Tracheal epithelial cell (primary cell): ENCODE measurements around the gene PHRF1. TPM values are rescaled to one million over a fixed set of nuclear protein-coding genes. Genes with fewer than 3 reads are reported as not detected.

Experiments used
- total RNA-seq: library from RNA; depleted of rRNA; stranded (reverse); fragments of >200 nt; gene quantifications from 2 replicates; pipeline ENCODE4 v1.2.1, GENCODE V29; 2014

PHRF1 gene, protein sequence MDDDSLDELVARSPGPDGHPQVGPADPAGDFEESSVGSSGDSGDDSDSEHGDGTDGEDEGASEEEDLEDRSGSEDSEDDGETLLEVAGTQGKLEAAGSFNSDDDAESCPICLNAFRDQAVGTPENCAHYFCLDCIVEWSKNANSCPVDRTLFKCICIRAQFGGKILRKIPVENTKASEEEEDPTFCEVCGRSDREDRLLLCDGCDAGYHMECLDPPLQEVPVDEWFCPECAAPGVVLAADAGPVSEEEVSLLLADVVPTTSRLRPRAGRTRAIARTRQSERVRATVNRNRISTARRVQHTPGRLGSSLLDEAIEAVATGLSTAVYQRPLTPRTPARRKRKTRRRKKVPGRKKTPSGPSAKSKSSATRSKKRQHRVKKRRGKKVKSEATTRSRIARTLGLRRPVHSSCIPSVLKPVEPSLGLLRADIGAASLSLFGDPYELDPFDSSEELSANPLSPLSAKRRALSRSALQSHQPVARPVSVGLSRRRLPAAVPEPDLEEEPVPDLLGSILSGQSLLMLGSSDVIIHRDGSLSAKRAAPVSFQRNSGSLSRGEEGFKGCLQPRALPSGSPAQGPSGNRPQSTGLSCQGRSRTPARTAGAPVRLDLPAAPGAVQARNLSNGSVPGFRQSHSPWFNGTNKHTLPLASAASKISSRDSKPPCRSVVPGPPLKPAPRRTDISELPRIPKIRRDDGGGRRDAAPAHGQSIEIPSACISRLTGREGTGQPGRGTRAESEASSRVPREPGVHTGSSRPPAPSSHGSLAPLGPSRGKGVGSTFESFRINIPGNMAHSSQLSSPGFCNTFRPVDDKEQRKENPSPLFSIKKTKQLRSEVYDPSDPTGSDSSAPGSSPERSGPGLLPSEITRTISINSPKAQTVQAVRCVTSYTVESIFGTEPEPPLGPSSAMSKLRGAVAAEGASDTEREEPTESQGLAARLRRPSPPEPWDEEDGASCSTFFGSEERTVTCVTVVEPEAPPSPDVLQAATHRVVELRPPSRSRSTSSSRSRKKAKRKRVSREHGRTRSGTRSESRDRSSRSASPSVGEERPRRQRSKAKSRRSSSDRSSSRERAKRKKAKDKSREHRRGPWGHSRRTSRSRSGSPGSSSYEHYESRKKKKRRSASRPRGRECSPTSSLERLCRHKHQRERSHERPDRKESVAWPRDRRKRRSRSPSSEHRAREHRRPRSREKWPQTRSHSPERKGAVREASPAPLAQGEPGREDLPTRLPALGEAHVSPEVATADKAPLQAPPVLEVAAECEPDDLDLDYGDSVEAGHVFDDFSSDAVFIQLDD (N-terminal part only)
- total RNA-seq = 20.7 and 28.9 TPM in 2 replicates

GRCh38 chr11:575996-576768, at the start of gene PHRF1:
Gene PHRF1 (plus strand): TSS chr11:576470. CDS start chr11:581513, 5,043 bp downstream.

DNA sequence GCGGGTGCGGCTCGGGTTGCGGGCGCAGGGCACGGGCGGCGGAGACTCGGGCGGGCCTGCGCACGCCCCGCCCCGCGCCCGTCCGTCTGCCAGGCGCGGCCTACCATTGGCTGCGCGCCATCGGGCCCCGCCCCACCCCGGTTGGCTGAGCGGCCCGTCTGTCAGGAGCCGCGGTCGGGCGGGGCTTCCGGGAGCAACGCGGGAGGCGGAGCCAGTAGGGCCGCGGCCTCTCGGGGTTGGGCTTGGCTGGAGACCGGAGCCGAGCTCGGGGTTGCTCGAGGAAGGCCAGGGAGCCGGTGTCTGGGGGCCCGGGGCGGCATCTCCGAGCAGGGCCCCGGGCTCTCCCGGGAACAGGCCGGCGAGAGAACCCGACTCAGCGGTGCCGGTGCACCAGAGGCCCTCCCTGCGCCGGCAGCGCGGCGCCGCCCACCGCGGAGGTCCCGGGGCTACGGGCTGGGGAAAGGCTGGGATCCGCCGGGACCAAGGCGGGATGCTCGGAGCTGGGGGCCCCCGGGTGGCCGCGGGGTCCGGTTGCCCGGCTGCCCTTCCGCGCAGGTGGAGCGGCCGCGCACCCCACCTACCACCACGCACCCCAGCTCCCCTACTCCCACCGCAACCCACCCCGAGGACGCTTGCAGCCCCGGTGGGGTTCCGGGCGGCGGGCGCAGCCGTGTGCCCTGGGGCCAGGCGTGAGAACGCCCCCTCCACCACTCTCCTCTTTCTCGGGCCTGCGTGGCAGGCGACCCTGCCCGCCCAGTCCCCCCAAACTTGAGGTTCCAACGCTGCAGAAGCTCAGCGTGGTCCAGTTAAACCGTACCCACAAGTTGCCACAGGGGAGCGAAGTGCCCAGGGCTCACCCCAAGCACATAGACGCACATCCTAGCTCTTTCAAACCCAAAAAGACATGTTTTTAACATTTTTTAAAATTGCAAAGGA, 40.5 kb upstream of the PHRF1 start, which contains the start of gene HRAS:
Gene HRAS (minus strand): TSS at position 58 of the 936 bp plus-strand sequence.

GRCh38 chr11:536841-537621, 39.2 kb upstream of the PHRF1 start, which contains the start of gene LRRC56:
Gene LRRC56 (plus strand): TSS chr11:537527. CDS start chr11:540685, 3,158 bp downstream.

GRCh38 chr11:560305-561147, 15.7 kb upstream of the PHRF1 start, which contains the start of the genes LMNTD2 and RASSF7:
Gene LMNTD2 (minus strand): TSS chr11:560738. CDS start chr11:560716, 22 bp downstream.
Gene RASSF7 (plus strand): TSS chr11:560970. CDS start chr11:561769, 799 bp downstream.

GRCh38 chr11:615504-616319, 39.4 kb downstream of the PHRF1 start, which contains the start of gene IRF7:
Gene IRF7 (minus strand): TSS chr11:615950. CDS start chr11:615364, 586 bp downstream.

GRCh38 chr11:624705-625635, 48.7 kb downstream of the PHRF1 start, which contains the start of gene CDHR5:
Gene CDHR5 (minus strand): TSS chr11:624955. CDS start chr11:624902, 53 bp downstream.

DNA sequence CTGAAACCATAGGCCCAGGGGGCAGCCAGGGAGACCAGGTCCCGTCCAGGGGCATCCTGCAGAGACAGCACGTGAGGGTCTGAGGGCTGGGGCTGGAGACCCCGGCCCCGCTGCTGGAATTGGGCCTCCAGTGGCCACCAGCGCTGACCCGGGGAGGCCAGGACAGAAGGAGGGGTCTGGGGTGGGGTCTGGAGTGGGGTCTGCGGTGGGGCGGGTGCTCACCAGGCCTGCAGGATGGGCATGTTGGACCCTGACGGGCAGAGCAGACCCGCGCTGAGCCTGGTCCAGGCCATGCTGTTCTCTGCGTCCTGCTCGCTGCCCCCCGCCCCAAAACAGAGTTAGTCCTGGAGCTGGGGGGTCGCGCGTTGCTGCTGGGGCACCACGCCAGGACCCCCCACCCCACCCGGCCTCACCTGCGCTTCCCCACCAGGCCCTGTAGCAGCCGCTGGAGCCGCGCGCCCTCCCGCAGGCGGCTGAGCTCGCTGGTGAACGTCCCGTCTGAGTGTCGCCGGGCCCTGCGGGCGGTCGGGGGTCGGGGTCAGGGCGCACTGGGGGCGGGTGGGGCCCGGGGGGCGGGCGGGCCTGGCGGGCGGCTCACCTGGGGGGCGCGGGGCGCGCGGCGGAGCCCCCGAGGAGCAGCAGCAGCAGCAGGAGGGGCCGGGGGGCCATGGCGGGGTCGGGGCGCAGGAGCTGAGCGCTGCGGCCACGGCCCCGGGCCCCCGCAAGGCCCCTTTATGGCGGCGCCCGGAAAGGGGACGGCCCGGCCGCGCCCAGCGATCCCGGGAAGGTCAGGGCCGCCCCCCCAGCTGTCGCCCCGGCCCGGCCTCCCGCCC, 50.4 kb downstream of the PHRF1 start, which contains the start of gene SCT:
Gene SCT (minus strand): TSS at position 707 of the 833 bp plus-strand sequence. CDS start 38 bp downstream, at position 669.

DNA sequence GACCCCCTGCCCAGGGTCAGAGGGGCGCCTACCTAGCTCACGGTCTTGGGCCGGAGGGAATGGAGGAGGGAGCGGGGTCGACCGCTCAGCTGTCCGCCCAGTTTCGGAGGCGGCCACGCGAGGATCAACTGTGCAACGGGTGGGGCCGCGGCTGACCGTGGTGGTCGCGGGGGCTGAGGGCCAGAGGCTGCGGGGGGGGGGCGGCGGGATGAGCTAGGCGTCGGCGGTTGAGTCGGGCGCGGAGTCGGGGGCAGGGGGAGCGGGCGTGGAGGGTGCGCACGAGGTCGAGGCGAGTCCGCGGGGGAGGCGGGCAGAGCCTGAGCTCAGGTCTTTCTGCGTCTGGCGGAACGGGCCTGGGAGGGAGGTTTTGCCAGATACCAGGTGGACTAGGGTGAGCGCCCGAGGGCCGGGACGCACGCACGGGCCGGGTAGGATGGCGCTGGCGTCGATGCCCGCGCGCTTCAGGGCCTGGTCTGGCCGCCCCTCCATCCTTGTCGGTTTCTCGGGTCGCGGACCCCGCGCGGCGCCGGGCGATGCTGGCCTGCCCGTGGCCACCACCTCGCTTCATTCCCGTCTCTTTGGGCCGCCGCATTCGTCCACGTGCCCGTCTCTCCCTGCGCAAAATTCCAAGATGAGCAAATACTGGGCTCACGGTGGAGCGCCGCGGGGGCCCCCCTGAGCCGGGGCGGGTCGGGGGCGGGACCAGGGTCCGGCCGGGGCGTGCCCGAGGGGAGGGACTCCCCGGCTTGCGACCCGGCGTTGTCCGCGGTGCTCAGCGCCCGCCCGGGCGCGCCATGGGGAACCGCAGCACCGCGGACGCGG, 60.5 kb downstream of the PHRF1 start, which contains the start of gene DRD4:
Gene DRD4 (plus strand): TSS at position 759 of the 822 bp plus-strand sequence. CDS start 36 bp downstream, at position 795.

Other genes starting within 250 kb of the PHRF1 start
- gene B4GALNT4, start 207.0 kb upstream of the PHRF1 start, total RNA-seq = 27.3 and 29.4 TPM in 2 replicates
- gene PKP3, start 182.3 kb upstream of the PHRF1 start, total RNA-seq = 290 and 382 TPM in 2 replicates
- 16.9 and 26.4 TPM in 2 replicates for gene SIGIRR, start 161.5 kb upstream of the PHRF1 start, total RNA-seq
- gene ANO9, start 134.5 kb upstream of the PHRF1 start, total RNA-seq = 7.7 and 16.4 TPM in 2 replicates
- gene PTDSS2, start 126.2 kb upstream of the PHRF1 start, total RNA-seq = 35.7 and 42.2 TPM in 2 replicates
- gene RNH1, start 69.2 kb upstream of the PHRF1 start, total RNA-seq = 433 and 438 TPM in 2 replicates
- gene HRAS, start 40.9 kb upstream of the PHRF1 start, total RNA-seq = 85.5 and 92.5 TPM in 2 replicates
- 0.21 and 0.48 TPM in 2 replicates for gene LRRC56, start 38.9 kb upstream of the PHRF1 start, total RNA-seq
- gene LMNTD2, start 15.7 kb upstream of the PHRF1 start, total RNA-seq = 1.7 and 3.2 TPM in 2 replicates
- 49.7 and 60.0 TPM in 2 replicates for gene RASSF7, start 15.5 kb upstream of the PHRF1 start, total RNA-seq
- 10.8 and 21.7 TPM in 2 replicates for gene IRF7, start 39.5 kb downstream of the PHRF1 start, total RNA-seq
- gene CDHR5, start 48.5 kb downstream of the PHRF1 start, total RNA-seq = not detected in 2 replicates
- gene SCT, start 50.7 kb downstream of the PHRF1 start, total RNA-seq = not detected in 2 replicates
- not detected in 2 replicates for gene DRD4, start 60.8 kb downstream of the PHRF1 start, total RNA-seq
- gene DEAF1, start 118.8 kb downstream of the PHRF1 start, total RNA-seq = 31.1 and 41.1 TPM in 2 replicates
- 4.8 and 15.6 TPM in 2 replicates for gene TMEM80, start 119.3 kb downstream of the PHRF1 start, total RNA-seq
- 165 and 183 TPM in 2 replicates for gene EPS8L2, start 129.8 kb downstream of the PHRF1 start, total RNA-seq
- 259 and 288 TPM in 2 replicates for gene TALDO1, start 171.0 kb downstream of the PHRF1 start, total RNA-seq
- gene GATD1, start 201.0 kb downstream of the PHRF1 start, total RNA-seq = 19.5 and 23.2 TPM in 2 replicates
- not detected in 2 replicates for gene CEND1, start 213.6 kb downstream of the PHRF1 start, total RNA-seq
- gene SLC25A22, start 221.8 kb downstream of the PHRF1 start, total RNA-seq = 9.2 and 11.3 TPM in 2 replicates
- gene PIDD1, start 228.8 kb downstream of the PHRF1 start, total RNA-seq = 4.8 and 7.2 TPM in 2 replicates
- 347 and 511 TPM in 2 replicates for gene RPLP2, start 233.5 kb downstream of the PHRF1 start, total RNA-seq
- gene PNPLA2, start 242.4 kb downstream of the PHRF1 start, total RNA-seq = 11.1 and 11.9 TPM in 2 replicates